GM19023 (cell line): ENCODE measurements around the gene FRMD4A.

Source experiments
- ATAC-seq: cut with Tn5 transposase; IDR thresholded peaks from one replicate; pipeline ENCODE4 v1.9.1; 2021; ENCODE audit warnings: mild to moderate bottlenecking, moderate library complexity; ENCODE audit not compliant: unreplicated experiment

The FRMD4A gene

GRCh38 chr10:14330388-14331061 lies at the start of gene FRMD4A:
Gene FRMD4A (minus strand): TSS chr10:14330924.
- ATAC-seq = no peak

GRCh38 chr10:14379556-14380280 lies 49.0 kb upstream of the FRMD4A start:
- no peak for ATAC-seq

GRCh38 chr10:14378387-14378960 lies 47.8 kb upstream of the FRMD4A start:
- no peak for ATAC-seq

- no peak for ATAC-seq
These were observed 47.0 kb upstream of the FRMD4A start for GRCh38 chr10:14377591-14378175.

- no peak for ATAC-seq
These were observed 44.2 kb upstream of the FRMD4A start for GRCh38 chr10:14374745-14375445.

- ATAC-seq = no peak
These were observed 41.9 kb upstream of the FRMD4A start for GRCh38 chr10:14372606-14373005.

- ATAC-seq = no peak
These were observed 40.9 kb upstream of the FRMD4A start for GRCh38 chr10:14371581-14371980.

GRCh38 chr10:14370894-14371293 lies 40.2 kb upstream of the FRMD4A start:
- no peak for ATAC-seq

- no peak for ATAC-seq
These were observed 39.2 kb upstream of the FRMD4A start for GRCh38 chr10:14369906-14370305.

GRCh38 chr10:14366760-14367159 lies 36.0 kb upstream of the FRMD4A start:
- no peak for ATAC-seq

- no peak for ATAC-seq
These were observed 34.5 kb upstream of the FRMD4A start for GRCh38 chr10:14365266-14365665.

GRCh38 chr10:14362104-14362503 lies 31.4 kb upstream of the FRMD4A start:
- ATAC-seq = no peak

- ATAC-seq = no peak
These were observed 30.2 kb upstream of the FRMD4A start for GRCh38 chr10:14360961-14361360.

GRCh38 chr10:14360515-14360914 lies 29.8 kb upstream of the FRMD4A start:
- no peak for ATAC-seq

- ATAC-seq = no peak
These were observed 28.3 kb upstream of the FRMD4A start for GRCh38 chr10:14358886-14359573.

- no peak for ATAC-seq
These were observed 26.2 kb upstream of the FRMD4A start for GRCh38 chr10:14356921-14357320.

GRCh38 chr10:14355750-14356149 lies 25.0 kb upstream of the FRMD4A start:
- ATAC-seq = no peak

- no peak for ATAC-seq
These were observed 22.7 kb upstream of the FRMD4A start for GRCh38 chr10:14353291-14353913.

- no peak for ATAC-seq
These were observed 19.3 kb upstream of the FRMD4A start for GRCh38 chr10:14350006-14350405.

GRCh38 chr10:14349081-14349480 lies 18.4 kb upstream of the FRMD4A start:
- ATAC-seq = no peak
